Urinary bladder (tissue), 4 donors: ENCODE results near the gene MAD2L1. TPM values are rescaled to one million over a fixed set of nuclear protein-coding genes. Genes with fewer than 3 reads are reported as not detected.
"Not testable (repeated sequence)": the region's sequence is repeated elsewhere in the genome, so short reads cannot be mapped to it uniquely, and the experiment has no call there.

Experiments
- DNase-seq: peaks from one replicate; pipeline ENCODE4 v3.0.0-alpha.2; 2015; ENCODE audit errors: extremely low spot score
- H3K27ac ChIP-seq: one replicate; pipeline ENCODE4 v1.5.1; 2013; ENCODE audit warnings: low read depth, mild to moderate bottlenecking, moderate library complexity
- H3K36me3 ChIP-seq: one replicate; pipeline ENCODE4 v1.6.1; 2013; ENCODE audit warnings: mild to moderate bottlenecking, moderate library complexity; ENCODE audit not compliant: insufficient read depth
- H3K4me1 ChIP-seq: one replicate; pipeline ENCODE4 v1.6.1; 2013; ENCODE audit warnings: mild to moderate bottlenecking, moderate library complexity; ENCODE audit not compliant: insufficient read depth
- H3K4me3 ChIP-seq: one replicate; pipeline ENCODE4 v1.5.1; 2013; ENCODE audit warnings: low read depth, low read length
- WGBS: extraction: QIAGEN DNeasy Blood & Tissue Kit; methylation state at CpG from one replicate; pipeline ENCODE4 v1.1.7; 2013; 5-methylcytosine and 5-hydroxymethylcytosine counted together
- polyA plus RNA-seq: library from polyadenylated mRNA; stranded (reverse); fragments of 200-250 nt; gene quantifications from one replicate; pipeline ENCODE4 v1.2.3, GENCODE V29; 2013
- total RNA-seq: library from RNA; depleted of rRNA; stranded (reverse); fragments of >200 nt; gene quantifications from one replicate; pipeline ENCODE4 v1.2.3, GENCODE V29; 2014
- donor health status: healthy with polysubstance abuse.
- donor health status: healthy.

Gene MAD2L1
- total and polyA plus RNA-seq, 2 donors = 4.0 to 15.5 TPM

DNA sequence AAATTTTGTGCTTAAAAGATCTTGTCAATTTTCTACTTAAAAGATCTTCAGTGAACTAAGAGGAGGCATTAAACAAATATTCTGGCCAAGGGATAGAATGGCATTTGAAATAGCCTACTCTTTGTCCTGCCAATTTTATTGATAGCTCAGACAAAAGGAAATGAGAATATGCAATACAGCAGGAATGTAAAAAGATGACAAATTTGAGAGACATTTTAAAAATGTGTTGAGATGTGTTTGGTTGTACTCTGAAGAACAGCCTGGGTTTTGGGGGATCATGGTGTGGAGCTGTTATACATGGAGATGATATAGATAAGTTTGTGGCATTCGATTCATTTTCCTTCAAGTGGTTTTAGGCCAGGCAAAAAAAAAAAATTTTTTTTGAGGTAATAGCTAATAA, 11.6 kb upstream of the MAD2L1 start:
- H3K4me3 ChIP-seq = no peak overlapping the region

DNA sequence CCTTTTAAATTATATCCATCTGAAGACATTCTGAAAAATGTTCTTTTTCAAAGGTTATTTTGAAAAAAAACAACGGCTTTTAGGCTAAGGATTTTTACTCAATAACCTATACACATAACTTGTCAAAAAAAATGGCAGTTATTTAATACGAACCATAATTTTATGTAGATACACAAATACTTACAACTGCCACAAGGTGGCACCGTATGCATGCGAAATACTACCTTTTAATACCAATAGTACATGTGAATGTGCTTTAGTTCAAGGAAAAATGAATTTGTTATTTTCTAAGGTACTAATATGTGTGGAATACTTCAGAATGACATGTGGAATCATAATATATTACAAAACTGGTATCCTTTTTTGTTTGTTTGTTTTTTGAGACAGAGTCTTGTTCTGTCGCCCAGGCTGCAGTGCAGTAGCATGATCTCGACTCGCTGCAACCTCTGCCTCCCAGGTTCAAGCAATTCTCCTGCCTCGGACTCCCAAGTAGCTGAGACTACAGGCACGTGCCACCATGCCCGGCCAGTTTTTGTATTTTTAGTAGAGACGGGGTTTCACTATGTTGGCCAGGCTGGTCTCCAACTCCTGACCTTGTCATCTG, 4.6 kb upstream of the MAD2L1 start:
- peak; percentile 45 for DNase-seq
- H3K36me3 ChIP-seq = no peaks in the 10 kb centered on the region
- H3K4me3 ChIP-seq = no peak overlapping the region
- 57% methylated on average over 11 of the region's 11 CpGs for WGBS
- no peak overlapping the region for H3K27ac ChIP-seq
- peaks cover 3% of the 10 kb centered on the region for H3K4me1 ChIP-seq

More for the DNA sequence above, 11.6 kb upstream of the MAD2L1 start:
- 91% methylated on average over 1 of the region's 1 CpG for WGBS
- Histone ChIP-seq H3K36me3 (no peaks in the 10 kb centered on the region), H3K27ac (no peak overlapping the region), H3K4me1 (no peaks in the 10 kb centered on the region)
- DNase-seq = no peak

GRCh38 chr4:120070196-120070595, 3.5 kb upstream of the MAD2L1 start:
- H3K36me3 ChIP-seq = no peaks in the 10 kb centered on the region
- no peak overlapping the region for H3K4me3 ChIP-seq
- DNase-seq = no peak
- peaks cover 3% of the 10 kb centered on the region for H3K4me1 ChIP-seq
- WGBS = 63% methylated on average over 2 of the region's 2 CpGs
- no peak overlapping the region for H3K27ac ChIP-seq

- 1% methylated on average over 15 of the region's 15 CpGs for WGBS
- peaks cover 3% of the 10 kb centered on the region for H3K4me1 ChIP-seq
- DNase-seq = no peak
- peak overlapping the region; percentile 58 for H3K4me3 ChIP-seq
- no peak overlapping the region for H3K27ac ChIP-seq
- no peaks in the 10 kb centered on the region for H3K36me3 ChIP-seq
Measured at GRCh38 chr4:120065974-120066516, 603 bp downstream of the MAD2L1 start.

DNA sequence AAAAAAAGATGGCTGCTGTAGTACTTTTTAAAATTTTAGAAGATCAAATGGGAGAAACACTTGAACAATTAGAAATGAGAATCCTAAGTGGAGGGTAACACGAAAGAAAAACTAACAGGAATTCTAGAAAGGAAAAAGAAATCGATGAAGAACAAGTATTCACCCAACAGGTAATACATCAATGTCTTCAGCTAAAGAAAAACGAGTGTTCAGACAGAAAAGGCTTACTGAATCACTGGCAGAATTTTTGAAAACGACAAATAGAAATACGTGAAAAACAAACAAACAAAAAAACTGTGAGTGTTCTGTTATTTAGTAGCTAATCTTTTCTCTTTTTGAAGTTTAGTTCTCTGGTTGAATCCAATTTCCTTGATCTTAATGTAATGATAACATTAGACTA, 1.8 kb downstream of the MAD2L1 start:
- DNase-seq = no peak
- Histone ChIP-seq H3K4me3 (no peak overlapping the region), H3K27ac (no peak overlapping the region), H3K4me1 (peaks cover 3% of the 10 kb centered on the region), H3K36me3 (no peaks in the 10 kb centered on the region)
- WGBS = 67% methylated on average over 5 of the region's 5 CpGs

GRCh38 chr4:120063711-120064110, 2.9 kb downstream of the MAD2L1 start:
- not testable (repeated sequence) for H3K4me1 ChIP-seq, DNase-seq, H3K36me3 ChIP-seq, H3K27ac ChIP-seq, H3K4me3 ChIP-seq
- WGBS = 84% methylated on average over 9 of the region's 9 CpGs

- H3K4me3 ChIP-seq = no peak overlapping the region
- H3K36me3 ChIP-seq = no peaks in the 10 kb centered on the region
- WGBS = 70% methylated on average over 5 of the region's 5 CpGs
- DNase-seq = no peak
- H3K27ac ChIP-seq = no peak overlapping the region
- H3K4me1 ChIP-seq = peaks cover under 1% of the 10 kb centered on the region
Measured at GRCh38 chr4:120062663-120063195, 3.9 kb downstream of the MAD2L1 start.

GRCh38 chr4:120059036-120059435, 7.6 kb downstream of the MAD2L1 start:
- H3K4me3 ChIP-seq = no peak overlapping the region
- DNase-seq = no peak
- no peaks in the 10 kb centered on the region for H3K36me3 ChIP-seq
- H3K27ac ChIP-seq = no peak overlapping the region
- 79% methylated on average over 1 of the region's 1 CpG for WGBS
- no peaks in the 10 kb centered on the region for H3K4me1 ChIP-seq

GRCh38 chr4:120057416-120057815, 9.2 kb downstream of the MAD2L1 start:
- no peak for DNase-seq
- H3K36me3 ChIP-seq = no peaks in the 10 kb centered on the region
- H3K4me3 ChIP-seq = no peak overlapping the region
- H3K4me1 ChIP-seq = no peaks in the 10 kb centered on the region
- no peak overlapping the region for H3K27ac ChIP-seq

- no peaks in the 10 kb centered on the region for H3K36me3 ChIP-seq
- H3K4me3 ChIP-seq = no peak overlapping the region
- no peak for DNase-seq
- H3K27ac ChIP-seq = no peak overlapping the region
- H3K4me1 ChIP-seq = no peaks in the 10 kb centered on the region
Measured at GRCh38 chr4:120056246-120056645, 10.4 kb downstream of the MAD2L1 start.

DNA sequence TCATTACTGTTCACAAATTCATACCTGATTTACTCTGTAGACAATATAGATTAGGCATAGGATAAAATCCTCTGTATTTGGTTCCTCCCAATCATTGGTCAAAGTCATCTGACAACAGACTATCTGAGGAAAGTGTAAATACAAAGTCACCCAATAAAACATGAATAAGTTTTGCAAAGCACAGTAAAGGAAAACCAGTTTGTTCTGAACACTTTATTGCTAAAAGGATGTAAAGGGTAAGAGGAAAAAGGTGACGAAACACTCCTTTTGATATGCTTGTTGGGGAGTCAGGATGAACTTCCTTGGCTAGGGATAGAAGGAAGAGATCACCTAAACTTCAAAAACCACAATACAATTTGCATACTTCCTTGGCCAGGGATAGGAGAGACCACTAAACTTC, 10.9 kb downstream of the MAD2L1 start:
- no peak overlapping the region for H3K4me3 ChIP-seq
- no peaks in the 10 kb centered on the region for H3K4me1 ChIP-seq
- H3K36me3 ChIP-seq = no peaks in the 10 kb centered on the region
- H3K27ac ChIP-seq = no peak overlapping the region
- no peak for DNase-seq
- 84% methylated on average over 1 of the region's 1 CpG for WGBS

DNA sequence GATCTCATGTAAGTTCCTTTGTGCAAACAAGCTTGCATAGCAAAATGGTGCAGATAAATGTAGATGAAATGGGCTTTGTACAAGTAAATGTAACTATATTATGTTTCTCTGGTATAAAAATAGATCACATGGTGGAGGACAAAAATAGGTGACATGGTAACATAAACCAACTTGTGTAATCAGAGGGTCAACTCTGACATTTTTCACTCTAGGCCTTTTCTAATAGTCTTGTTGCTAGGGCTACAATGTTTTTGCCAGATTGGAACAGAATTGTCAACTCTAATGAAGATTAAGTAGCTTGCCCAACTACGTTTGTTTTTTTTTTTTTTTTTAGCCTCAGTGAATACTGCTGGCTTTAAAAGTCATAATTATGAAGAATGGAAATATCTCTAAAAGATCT, 11.5 kb downstream of the MAD2L1 start:
- WGBS = 32% methylated on average over 1 of the region's 1 CpG
- H3K36me3 ChIP-seq = no peaks in the 10 kb centered on the region
- no peaks in the 10 kb centered on the region for H3K4me1 ChIP-seq
- no peak overlapping the region for H3K4me3 ChIP-seq
- no peak overlapping the region for H3K27ac ChIP-seq
- DNase-seq = no peak

GRCh38 chr4:120053911-120054310, 12.7 kb downstream of the MAD2L1 start:
- Histone ChIP-seq H3K36me3 (no peaks in the 10 kb centered on the region), H3K4me3 (no peak overlapping the region), H3K27ac (no peak overlapping the region), H3K4me1 (no peaks in the 10 kb centered on the region)
- no peak for DNase-seq
- 86% methylated on average over 1 of the region's 1 CpG for WGBS

DNA sequence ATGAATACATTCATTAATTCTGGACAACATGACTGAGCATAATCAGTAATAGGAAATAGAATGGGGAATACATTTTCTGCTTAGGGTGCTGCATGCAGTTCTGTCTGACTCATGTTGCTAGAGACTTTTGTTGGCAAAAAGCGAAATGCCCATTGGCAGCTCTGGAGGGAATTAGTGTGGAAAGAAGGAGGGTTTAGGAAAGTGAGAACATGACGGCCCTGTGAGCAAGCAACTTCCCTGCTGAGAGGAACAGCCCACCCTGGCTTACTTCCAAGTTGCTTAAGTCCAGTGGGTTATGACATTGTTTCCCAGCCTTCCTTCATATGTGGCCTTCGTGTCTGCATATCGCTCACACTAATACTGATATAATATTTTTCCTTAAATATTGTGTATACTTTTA, 13.8 kb downstream of the MAD2L1 start:
- DNase-seq = no peak
- Histone ChIP-seq H3K27ac (no peak overlapping the region), H3K4me1 (no peaks in the 10 kb centered on the region), H3K4me3 (no peak overlapping the region), H3K36me3 (no peaks in the 10 kb centered on the region)
- WGBS = 75% methylated on average over 4 of the region's 4 CpGs
